ENCODE results near the gene CHAC2. TPM values are rescaled to one million over a fixed set of nuclear protein-coding genes. Genes with fewer than 3 reads are reported as not detected.

CHAC2 gene
- total and polyA plus RNA-seq, 8 donors: 0.45 to 6.6 (median 4.1) TPM; not detected in 2

DNA sequence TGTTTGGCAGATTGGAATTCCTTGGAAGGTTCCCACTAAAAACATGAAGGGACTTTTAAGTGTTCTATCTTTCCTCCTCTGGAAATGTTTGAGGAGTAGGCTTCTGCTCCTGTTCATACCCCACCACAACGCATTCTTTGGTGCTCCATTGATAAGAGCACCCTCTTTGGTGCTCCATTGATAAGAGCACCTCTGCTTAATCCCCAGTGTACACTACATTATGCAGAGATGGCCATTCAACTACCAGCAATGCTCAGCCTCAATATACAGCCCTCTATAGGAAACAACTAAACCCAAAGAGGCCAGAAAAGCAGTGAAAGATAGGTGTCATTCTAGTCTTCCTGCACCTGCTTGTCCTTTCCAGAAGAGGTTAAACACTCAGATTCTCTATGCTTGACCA lies 1.8 kb upstream of the CHAC2 start:
- Histone ChIP-seq H3K36me3 (peaks cover 10 to 24% (median 21%) of the 10 kb centered on the region in 4 donors), H3K4me1 (peaks cover 11 to 48% (median 30%) of the 10 kb centered on the region in 4 donors), H3K9me3 (no peaks in the 10 kb centered on the region), H3K4me3 (no peak overlapping the region), H3K27me3 (no peaks in the 10 kb centered on the region), H3K27ac (peak overlapping the region; percentile 13 to 59 (median 42))
- TF ChIP-seq POLR2A (IDR thresholded peaks at IDR 0.05) (no peak), POLR2AphosphoS5 (IDR thresholded peaks at IDR 0.05) (no peak), EP300 (IDR thresholded peaks at IDR 0.05) (no peak), CTCF (IDR thresholded peaks at IDR 0.05) (no peak)
- intact Hi-C loops (cut with DNase I; ENCODE audit: low total_unique reads): no loop called here
- no peak for DNase-seq
- WGBS, 5 donors: 30 to 50% (median 46%) methylated on average over 1 of the region's 1 CpG

DNA sequence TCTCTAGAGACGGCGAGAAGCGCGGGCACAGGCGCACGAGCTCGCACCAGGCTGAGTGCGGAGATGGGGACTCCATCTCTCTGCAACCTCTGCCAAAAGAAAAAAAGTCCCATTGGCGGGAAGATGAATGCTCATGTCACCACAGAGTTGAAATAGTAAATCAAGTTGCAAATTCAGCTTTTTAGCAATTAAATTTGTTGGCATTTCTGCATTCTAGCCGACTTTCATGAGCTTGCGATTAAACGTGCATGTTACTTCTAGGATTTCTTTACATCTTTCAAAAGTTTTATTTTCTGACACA lies 588 bp downstream of the CHAC2 start:
- intact Hi-C loops (cut with DNase I; ENCODE audit: low total_unique reads): no loop called here
- 1 to 3% (median 2%) methylated on average over 12 of the region's 12 CpGs for WGBS, 5 donors

DNA sequence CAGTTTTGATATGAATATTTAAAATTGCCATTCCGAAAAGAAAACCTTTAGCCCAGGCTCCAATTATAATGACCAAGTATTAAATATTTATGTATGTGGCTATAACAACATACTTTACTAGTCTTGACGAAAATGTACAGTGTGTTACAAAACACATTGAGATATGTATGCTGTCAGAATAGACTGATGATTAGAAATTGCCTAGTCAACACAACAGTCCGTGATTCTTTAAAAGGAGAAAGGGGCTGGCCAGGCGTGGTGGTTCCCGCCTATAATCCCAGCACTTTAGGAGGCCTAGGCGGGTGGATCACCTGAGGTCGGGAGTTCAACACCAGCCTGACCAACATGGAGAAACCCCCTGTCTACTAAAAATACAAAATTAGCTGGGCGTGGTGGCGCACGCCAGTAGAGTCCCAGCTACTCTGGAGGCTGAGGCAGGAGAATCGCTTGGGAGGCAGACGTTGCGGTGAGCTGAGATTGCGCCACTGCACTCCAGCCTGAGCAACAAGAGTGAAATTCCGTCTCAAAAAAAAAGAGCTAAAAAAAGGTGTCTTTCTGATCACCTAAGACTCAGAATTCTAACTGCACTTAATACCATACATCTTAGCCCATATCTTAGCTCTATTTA lies 1.8 kb downstream of the CHAC2 start:
- no peak overlapping the region for H3K4me3 ChIP-seq
- H3K9me3 ChIP-seq: no peaks in the 10 kb centered on the region
- TF ChIP-seq POLR2A (IDR thresholded peaks at IDR 0.05): no peak
- TF ChIP-seq EP300 (IDR thresholded peaks at IDR 0.05): no peak
- no peak for TF ChIP-seq POLR2AphosphoS5 (IDR thresholded peaks at IDR 0.05)
- no peak for TF ChIP-seq CTCF (IDR thresholded peaks at IDR 0.05)
- 89 to 96% (median 93%) methylated on average over 13 to 15 of the region's 15 CpGs for WGBS, 5 donors
- peaks cover 8 to 47% (median 30%) of the 10 kb centered on the region in 4 donors for H3K4me1 ChIP-seq
- no peak for DNase-seq
- intact Hi-C loops (cut with DNase I; ENCODE audit: low total_unique reads): no loop called here
- no peaks in the 10 kb centered on the region for H3K27me3 ChIP-seq
- peaks cover 0 to 16% (median 5%) of the 10 kb centered on the region in 4 donors for H3K36me3 ChIP-seq
- H3K27ac ChIP-seq: no peak overlapping the region

More for the DNA sequence above, 588 bp downstream of the CHAC2 start:
- no peaks in the 10 kb centered on the region for H3K9me3 ChIP-seq
- DNase-seq: no peak
- H3K27ac ChIP-seq: peak overlapping the region; percentile 74 to 86 (median 82)
- peaks cover 1 to 12% (median 7%) of the 10 kb centered on the region in 4 donors for H3K36me3 ChIP-seq
- TF ChIP-seq POLR2AphosphoS5 (IDR thresholded peaks at IDR 0.05) (no peak), CTCF (IDR thresholded peaks at IDR 0.05) (no peak), POLR2A (IDR thresholded peaks at IDR 0.05) (no peak)
- H3K4me1 ChIP-seq: peaks cover 11 to 50% (median 30%) of the 10 kb centered on the region in 4 donors
- no peaks in the 10 kb centered on the region for H3K27me3 ChIP-seq
- peak overlapping the region; percentile 82 to 93 (median 88) for H3K4me3 ChIP-seq

DNA sequence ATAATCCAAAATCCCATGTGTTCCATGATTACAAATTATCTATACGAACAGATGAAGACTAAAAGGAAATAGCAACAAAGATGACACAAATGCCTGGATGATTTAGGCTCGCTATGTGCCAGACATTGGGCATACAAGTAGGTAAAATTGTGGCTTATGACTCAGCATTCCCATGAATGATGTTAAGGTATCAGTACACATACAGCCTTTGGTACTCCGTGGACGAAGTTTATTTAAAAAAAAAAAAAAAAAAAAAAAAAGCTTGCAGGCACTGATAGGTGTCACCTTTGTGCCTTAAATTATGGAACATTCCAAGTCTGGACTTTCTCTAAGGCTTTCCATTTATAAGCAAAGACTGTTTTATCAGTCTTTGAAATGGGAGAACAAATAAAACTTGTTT lies 2.7 kb downstream of the CHAC2 start:
- intact Hi-C loops (cut with DNase I; ENCODE audit: low total_unique reads): no loop called here
- WGBS, 5 donors: 33 to 62% (median 47%) methylated on average over 4 of the region's 4 CpGs
- TF ChIP-seq POLR2AphosphoS5 (IDR thresholded peaks at IDR 0.05) (peak in 1 of 3 donors; percentile 10), CTCF (IDR thresholded peaks at IDR 0.05) (no peak), EP300 (IDR thresholded peaks at IDR 0.05) (no peak), POLR2A (IDR thresholded peaks at IDR 0.05) (no peak)
- Histone ChIP-seq H3K36me3 (peaks cover 0 to 11% (median 5%) of the 10 kb centered on the region in 4 donors), H3K27me3 (no peaks in the 10 kb centered on the region), H3K4me3 (no peak overlapping the region), H3K27ac (no peak overlapping the region), H3K9me3 (no peaks in the 10 kb centered on the region), H3K4me1 (peaks cover 0 to 39% (median 21%) of the 10 kb centered on the region in 4 donors)
- DNase-seq: no peak

Measured in stomach (tissue), 9 donors.